DND-41 (cell line): ENCODE results near the gene SLC25A21.
A peak's percentile ranks its signal among the peaks of the same experiment; 100 is the strongest.

Experiments
- ATAC-seq: fragments of 200-7000 bp; cut with Tn5 transposase; 3 replicates; pipeline ENCODE4 v1.9.1; 2021; ENCODE audit warnings: low read depth; ENCODE audit not compliant: insufficient read depth
- DNase-seq: peaks from one replicate; pipeline ENCODE4 v3.0.0-alpha.2; 2020
- H2AFZ ChIP-seq: 2 replicates; pipeline ENCODE4 v1.6.0; 2012; ENCODE audit warnings: low read depth, low read length
- H3K27ac ChIP-seq: 2 replicates; pipeline ENCODE4 v1.5.1; 2012; ENCODE audit warnings: low read length, inconsistent platforms
- H3K27me3 ChIP-seq: fragments of 200-600 bp; sonication (generic); 2 replicates; pipeline ENCODE4 v1.6.0; 2012; ENCODE audit warnings: low read length, mild to moderate bottlenecking, inconsistent platforms; ENCODE audit not compliant: insufficient read depth, poor library complexity
- H3K36me3 ChIP-seq: 2 replicates; pipeline ENCODE4 v1.5.1; 2012; ENCODE audit warnings: low read length, inconsistent platforms; ENCODE audit not compliant: insufficient read depth
- H3K4me1 ChIP-seq: 2 replicates; pipeline ENCODE4 v1.5.1; 2012; ENCODE audit warnings: mild to moderate bottlenecking, low read length; ENCODE audit not compliant: insufficient read depth
- H3K4me2 ChIP-seq: 2 replicates; pipeline ENCODE4 v1.6.0; 2012; ENCODE audit warnings: mild to moderate bottlenecking, moderate library complexity, low read length, inconsistent platforms; ENCODE audit not compliant: insufficient read depth
- H3K4me3 ChIP-seq, 2 experiments: fragments of 200-600 bp in 1 of 2; shearing (Covaris generic) in 1 of 2; 2 replicates each; pipeline ENCODE4 v1.5.1; 2012 to 2016; ENCODE audit warnings: inconsistent platforms in 2 of 2, low read length in 2 of 2, mild to moderate bottlenecking in 2 of 2, low read depth in 1 of 2, moderate library complexity in 1 of 2
- H3K79me2 ChIP-seq: 2 replicates; pipeline ENCODE4 v1.6.0; 2012; ENCODE audit warnings: low read length, inconsistent platforms; ENCODE audit not compliant: insufficient read depth
- H3K9ac ChIP-seq: 2 replicates; pipeline ENCODE4 v1.6.0; 2012; ENCODE audit warnings: low read depth, mild to moderate bottlenecking, inconsistent platforms, low read length, moderate library complexity
- H3K9me3 ChIP-seq: 2 replicates; pipeline ENCODE4 v1.5.1; 2012; ENCODE audit warnings: low read length, moderate library complexity, mild to moderate bottlenecking, inconsistent platforms; ENCODE audit not compliant: insufficient read depth, severe bottlenecking
- H4K20me1 ChIP-seq: 2 replicates; pipeline ENCODE4 v1.6.0; 2012; ENCODE audit warnings: low read length; ENCODE audit not compliant: insufficient read depth
- EZH2 ChIP-seq: IDR thresholded peaks from 3 replicates; pipeline ENCODE4 v1.6.1; 2012; ENCODE audit warnings: borderline replicate concordance, low read depth, mild to moderate bottlenecking, moderate library complexity, low read length, inconsistent platforms; ENCODE audit not compliant: severe bottlenecking
- TF ChIP-seq, protein P1 (sequence below): IDR thresholded peaks from 2 replicates; pipeline ENCODE4 v1.5.1; 2012; ENCODE audit warnings: borderline replicate concordance, low read length, moderate library complexity, mild to moderate bottlenecking; ENCODE audit not compliant: poor library complexity, severe bottlenecking; ENCODE audit errors: extremely low read depth

Gene SLC25A21

DNA sequence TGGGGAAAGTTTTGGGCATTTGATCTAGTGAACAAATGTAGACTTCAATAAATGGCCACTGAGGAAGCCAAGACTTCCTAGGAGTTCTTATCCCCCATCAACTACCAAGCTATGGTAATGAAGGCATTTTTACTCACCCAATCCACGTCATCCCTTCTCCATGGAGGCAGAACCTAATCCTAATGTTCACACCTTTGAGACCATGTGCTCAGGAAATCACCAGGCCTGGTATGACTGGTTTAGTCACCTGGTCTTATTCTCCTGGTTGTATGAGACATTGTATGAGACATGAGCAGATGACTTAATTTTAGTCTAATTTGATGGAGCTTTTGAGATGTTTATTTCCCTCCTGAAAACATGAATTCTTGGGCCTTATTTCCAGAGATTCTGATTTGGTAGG lies 422.2 kb downstream of the SLC25A21 start:
- Histone ChIP-seq H3K36me3 (no peaks in the 10 kb centered on the region), H3K4me3 (no peak overlapping the region), H3K27me3 (no peaks in the 10 kb centered on the region), H4K20me1 (no peaks in the 10 kb centered on the region), H3K9ac (no peak overlapping the region), H3K27ac (no peak overlapping the region), H3K4me1 (no peaks in the 10 kb centered on the region), H2AFZ (no peak overlapping the region), H3K79me2 (no peaks in the 10 kb centered on the region), H3K9me3 (no peaks in the 10 kb centered on the region), H3K4me2 (no peak overlapping the region)
- no peak for TF ChIP-seq EZH2
- TF ChIP-seq, protein P1, sequence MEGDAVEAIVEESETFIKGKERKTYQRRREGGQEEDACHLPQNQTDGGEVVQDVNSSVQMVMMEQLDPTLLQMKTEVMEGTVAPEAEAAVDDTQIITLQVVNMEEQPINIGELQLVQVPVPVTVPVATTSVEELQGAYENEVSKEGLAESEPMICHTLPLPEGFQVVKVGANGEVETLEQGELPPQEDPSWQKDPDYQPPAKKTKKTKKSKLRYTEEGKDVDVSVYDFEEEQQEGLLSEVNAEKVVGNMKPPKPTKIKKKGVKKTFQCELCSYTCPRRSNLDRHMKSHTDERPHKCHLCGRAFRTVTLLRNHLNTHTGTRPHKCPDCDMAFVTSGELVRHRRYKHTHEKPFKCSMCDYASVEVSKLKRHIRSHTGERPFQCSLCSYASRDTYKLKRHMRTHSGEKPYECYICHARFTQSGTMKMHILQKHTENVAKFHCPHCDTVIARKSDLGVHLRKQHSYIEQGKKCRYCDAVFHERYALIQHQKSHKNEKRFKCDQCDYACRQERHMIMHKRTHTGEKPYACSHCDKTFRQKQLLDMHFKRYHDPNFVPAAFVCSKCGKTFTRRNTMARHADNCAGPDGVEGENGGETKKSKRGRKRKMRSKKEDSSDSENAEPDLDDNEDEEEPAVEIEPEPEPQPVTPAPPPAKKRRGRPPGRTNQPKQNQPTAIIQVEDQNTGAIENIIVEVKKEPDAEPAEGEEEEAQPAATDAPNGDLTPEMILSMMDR = no peak
- ATAC-seq = no peak
- no peak for DNase-seq

DNA sequence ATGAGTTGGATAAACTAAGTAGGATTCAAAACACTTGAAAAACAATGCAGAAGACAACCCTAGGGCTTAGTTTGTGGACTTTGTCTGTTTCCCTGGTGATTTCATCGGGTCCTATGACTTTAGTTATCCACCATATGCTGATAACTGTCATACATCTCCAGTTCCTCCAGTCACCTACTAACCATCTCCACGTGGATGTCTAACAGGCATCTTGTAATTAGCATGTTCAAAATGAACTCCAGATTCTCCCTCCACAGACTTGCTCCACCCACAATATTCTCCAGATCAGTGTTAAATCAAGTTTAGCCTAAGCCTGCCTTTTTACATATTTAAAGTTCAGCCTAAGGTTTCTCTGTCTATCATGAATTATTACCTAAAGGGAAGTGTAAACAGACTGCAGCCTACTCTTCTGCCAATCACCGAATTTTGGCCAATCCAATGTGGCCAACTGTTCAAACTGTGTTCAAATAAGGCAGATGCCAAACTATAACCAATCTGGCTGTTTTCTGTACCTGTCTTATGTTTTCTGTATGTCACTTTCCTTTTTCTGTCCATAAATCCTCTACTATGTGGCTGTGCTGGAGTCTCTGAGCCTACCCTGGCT lies 423.7 kb downstream of the SLC25A21 start:
- H4K20me1 ChIP-seq = no peaks in the 10 kb centered on the region
- H3K4me3 ChIP-seq = no peak overlapping the region
- H3K9ac ChIP-seq = no peak overlapping the region
- no peaks in the 10 kb centered on the region for H3K27me3 ChIP-seq
- TF ChIP-seq EZH2 = no peak
- TF ChIP-seq, protein P1 = no peak
- no peak overlapping the region for H3K4me2 ChIP-seq
- H3K79me2 ChIP-seq = no peaks in the 10 kb centered on the region
- no peak overlapping the region for H2AFZ ChIP-seq
- ATAC-seq = no peak
- no peak overlapping the region for H3K27ac ChIP-seq
- no peaks in the 10 kb centered on the region for H3K4me1 ChIP-seq
- no peak for DNase-seq
- H3K36me3 ChIP-seq = no peaks in the 10 kb centered on the region
- H3K9me3 ChIP-seq = no peaks in the 10 kb centered on the region

DNA sequence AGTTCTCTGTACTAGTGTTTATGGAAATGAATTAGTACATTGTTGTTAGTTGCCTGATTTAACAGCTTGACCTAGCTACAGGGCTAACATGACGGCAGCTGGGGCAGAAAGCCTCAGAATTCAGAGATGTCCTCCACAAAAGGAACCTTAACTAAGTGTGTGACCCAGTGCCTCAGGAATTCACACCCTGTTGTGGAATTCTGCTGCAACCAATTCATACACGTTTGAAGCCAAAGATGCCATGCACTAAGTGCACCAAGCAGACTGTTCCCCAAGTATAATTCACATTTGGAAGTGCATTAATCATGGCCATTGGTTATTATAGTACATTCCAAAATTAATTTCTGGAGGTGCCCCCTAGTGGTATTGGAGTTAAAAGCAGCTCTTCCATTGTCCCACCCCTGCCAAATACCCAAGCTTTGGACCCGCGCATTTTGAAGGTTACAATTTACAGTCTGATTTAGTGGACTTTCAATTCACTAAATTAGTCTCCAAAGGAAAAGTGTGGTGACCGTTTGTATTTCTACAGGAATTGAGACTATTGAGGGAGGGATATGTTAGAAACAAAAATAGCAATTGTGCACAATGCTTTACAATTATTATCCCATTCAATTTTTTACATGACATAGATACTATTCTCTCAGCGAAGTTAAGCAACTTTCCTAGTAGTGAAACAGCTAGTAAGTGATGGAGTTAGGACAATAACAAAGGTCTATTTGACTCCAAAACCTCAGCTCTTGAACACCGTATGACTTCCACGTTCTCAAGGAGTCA lies 424.8 kb downstream of the SLC25A21 start:
- H3K4me1 ChIP-seq = no peaks in the 10 kb centered on the region
- H3K79me2 ChIP-seq = no peaks in the 10 kb centered on the region
- TF ChIP-seq EZH2 = no peak
- TF ChIP-seq, protein P1 = peak; percentile 67
- H4K20me1 ChIP-seq = no peaks in the 10 kb centered on the region
- no peaks in the 10 kb centered on the region for H3K9me3 ChIP-seq
- DNase-seq (no peak), ATAC-seq (peak; percentile 52; the same call in 1 of the 3 replicates)
- no peak overlapping the region for H3K4me2 ChIP-seq
- H3K9ac ChIP-seq = no peak overlapping the region
- H2AFZ ChIP-seq = no peak overlapping the region; the same call in 1 of the 2 replicates
- no peaks in the 10 kb centered on the region for H3K27me3 ChIP-seq
- H3K27ac ChIP-seq = no peak overlapping the region
- H3K36me3 ChIP-seq = no peaks in the 10 kb centered on the region
- no peak overlapping the region for H3K4me3 ChIP-seq
